Activated T-helper 9 cell treated with anti-CD3 and anti-CD28 coated beads, Interleukin-2, amount 50 U/mL, for 16 hours (primary cell): ENCODE measurements around the gene CPD.
"Not testable (repeated sequence)": the region's sequence is repeated elsewhere in the genome, so short reads cannot be mapped to it uniquely, and the experiment has no call there.

Source experiments
- DNase-seq: peaks from one replicate; pipeline ENCODE4 v3.0.0-alpha.2; 2020; ENCODE audit warnings: low read depth

The CPD gene

DNA sequence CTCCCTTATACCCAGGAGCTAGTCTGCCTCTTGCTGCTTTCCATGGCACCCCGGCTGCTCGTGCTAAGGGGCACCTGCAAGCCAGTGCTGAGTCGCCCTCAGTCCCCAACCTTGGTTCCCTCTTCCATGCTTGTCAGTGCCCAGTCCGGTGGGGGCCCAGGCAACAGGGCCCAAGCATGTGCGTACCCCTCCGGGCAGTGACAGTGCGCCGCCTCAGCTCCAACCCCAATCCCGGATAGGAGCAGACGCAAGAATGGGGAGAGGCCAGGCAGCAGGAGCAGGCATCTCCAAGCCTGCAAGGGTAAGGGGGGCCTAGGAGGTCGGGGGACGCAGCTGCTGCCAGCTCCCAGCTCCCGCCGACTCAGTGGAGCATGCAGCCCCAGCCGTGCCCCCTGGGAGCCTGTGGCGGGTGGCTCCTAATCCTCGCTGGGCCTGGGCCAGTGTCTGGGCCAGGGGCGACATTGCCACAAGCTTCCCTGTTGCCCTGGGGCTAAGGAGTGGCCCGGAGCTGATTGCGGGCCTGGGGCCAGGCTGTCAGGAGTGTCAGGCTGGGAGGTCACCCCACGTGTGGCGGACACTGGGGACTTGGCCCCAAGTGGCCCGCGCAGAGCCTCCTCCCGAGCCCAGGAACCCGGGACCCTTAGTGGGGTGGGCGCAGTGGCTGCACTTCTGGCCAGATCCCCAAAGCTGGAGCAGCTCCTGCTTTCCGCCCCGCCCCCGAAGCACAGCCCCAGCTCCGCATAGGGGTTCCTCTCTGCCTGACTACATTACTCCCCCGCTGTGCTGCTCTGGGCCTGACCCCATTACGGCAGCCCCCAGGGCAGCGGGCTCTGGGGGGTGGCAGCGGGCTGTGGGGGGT, 9.8 kb downstream of the CPD start:
- DNase-seq, result no peak

DNA sequence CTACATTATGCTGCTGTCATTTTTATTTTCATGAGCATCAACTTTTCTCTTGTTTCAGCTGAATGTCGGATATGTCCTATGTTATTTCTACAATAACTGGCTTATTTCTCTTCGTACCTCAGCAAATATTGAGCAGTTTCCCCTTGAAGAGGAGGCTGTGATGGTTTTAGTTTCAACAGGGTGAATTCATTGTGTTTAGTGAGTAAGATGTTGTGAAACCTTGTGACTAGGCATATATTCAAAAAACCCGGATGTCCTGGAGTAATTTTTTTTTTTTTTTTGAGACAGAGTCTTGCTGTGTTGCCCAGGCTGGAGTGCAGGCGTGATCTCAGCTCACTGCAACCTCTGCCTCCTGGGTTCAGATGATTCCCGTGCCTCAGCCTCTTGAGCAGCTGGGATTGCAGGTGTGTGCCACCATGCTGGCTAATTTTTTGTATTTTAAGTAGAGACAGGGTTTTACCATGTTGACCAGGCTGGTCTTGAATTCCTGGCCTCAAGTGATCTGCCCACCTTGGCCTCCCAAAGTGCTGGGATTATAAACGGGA, 11.1 kb downstream of the CPD start:
- DNase-seq, result no peak

DNA sequence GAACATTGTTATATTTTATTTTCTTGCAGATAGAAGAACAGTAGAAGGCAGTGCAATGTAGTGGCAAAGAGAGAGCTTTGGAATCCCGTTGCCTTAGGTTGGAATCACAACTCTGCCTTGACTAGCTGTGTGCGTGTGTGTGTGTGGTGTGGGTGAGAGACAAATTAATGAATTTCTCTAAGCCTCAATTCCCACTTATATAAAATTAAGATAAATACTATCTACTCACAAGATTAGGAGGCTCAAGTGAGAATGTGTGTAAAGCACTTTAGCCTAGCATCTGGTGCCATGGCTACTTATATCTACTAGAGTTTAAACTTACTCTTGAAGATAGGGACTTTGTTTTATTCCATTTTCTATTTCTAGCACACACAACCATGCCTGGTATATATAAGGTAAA, 12.8 kb downstream of the CPD start:
- no peak for DNase-seq

DNA sequence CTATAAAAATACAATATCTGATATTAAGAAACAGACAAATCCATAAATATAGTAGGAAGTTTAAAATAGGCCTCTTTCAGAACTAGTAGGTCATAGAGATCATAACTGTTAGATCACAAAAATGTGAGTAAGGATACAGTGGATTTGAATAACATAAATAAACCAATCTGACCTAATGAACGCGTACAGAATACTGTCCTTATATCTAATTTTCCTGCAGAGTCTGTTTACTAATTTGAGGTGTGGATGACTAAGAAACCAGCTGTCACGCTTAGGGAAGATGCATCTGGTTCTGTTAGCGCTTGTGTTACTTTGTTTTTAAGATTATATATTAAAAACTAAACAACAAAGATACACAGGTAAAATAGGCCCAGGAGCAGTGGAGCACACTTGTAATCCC, 14.8 kb downstream of the CPD start:
- no peak for DNase-seq

DNA sequence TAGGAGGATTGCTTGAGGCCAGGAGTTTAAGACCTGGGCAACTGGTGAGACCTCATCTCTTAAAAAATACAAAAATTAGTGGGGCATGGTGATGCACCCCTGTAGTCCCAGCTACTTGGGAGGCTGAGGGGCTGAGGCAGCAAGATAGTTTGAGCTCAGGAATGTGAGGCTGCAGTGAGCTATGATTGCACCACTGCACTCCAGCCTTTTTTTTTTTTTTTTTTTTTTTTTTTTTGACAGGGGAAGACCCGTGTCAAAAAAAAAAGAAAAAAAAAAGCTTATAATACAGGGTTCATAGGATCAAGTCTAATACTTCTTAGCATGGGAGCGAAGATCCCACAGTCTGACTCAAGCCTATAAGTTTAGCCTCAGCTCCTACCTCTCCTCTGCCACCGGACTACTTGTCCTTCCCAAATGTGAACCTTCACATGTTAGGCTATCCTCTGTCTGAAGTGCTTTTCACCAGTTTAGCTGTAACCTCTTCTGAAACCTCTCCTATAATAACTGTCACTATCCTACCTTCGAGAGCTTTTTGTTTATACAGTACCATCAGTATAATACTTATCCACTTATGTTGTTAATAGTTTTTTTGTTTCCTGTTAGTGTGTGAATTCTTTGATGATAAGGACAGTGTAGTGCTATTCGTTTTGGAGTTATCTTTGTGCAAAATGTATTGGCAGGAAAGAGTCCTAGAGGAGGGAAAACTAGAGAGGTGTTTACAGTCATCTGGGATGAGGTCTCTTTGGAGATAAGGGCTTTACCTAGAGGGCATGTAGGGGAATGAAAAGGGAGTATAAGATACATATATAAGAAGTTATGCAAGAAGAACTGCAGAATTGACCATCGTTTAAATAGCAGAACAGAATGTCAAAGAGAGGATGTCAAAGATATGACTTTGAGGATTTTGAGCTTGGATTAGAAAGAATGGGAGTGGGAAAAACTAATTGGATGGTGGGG, 15.5 kb downstream of the CPD start:
- DNase-seq, result no peak

DNA sequence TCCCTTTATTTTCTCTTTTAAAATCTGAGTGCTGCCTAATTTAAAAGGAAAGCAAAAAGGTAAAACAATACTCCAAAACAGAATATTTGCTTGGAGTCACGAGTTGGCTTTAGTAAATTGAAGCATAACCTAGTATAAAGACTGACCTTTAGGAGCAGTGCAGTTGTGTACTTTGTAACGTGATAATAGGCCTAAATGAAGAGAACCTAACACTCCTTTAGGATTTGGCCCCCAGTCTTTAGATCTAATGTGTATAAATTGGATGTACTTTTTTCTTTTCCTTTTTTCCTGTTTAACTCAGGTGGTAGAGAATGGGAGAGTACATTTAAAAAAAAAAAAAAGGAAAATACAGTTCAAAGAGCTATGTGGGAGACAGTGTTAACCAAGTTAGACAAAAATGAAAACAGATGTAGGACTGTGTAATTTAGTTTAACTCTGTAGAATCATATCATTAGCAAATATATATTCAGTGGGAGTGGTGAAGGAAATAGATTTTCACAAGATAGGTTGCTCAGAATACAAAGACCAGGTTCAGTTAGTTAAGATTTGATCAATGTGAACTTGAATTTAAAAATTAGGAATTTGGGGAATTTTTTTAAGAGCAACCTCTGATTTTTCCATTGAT, 16.8 kb downstream of the CPD start:
- DNase-seq, result no peak

DNA sequence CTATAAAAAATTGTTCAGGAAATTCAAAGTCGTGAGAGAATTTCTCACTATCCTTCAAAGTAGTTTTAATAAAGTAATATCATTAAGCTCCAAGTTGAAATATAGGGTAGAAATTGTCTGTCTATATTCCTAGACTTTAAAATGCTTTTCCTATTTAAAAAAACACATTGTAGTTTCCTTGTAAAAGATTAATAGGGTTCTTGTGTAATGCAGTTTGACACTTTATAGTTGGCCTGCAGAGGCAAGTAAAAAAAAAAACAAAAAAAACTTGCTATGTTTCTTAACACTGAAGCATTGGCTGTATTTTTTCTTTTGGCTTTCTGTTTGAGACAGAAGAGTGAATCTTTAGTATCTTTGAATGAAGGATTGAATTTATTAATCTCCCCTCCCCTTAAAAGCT, 17.4 kb downstream of the CPD start:
- DNase-seq, result no peak

DNA sequence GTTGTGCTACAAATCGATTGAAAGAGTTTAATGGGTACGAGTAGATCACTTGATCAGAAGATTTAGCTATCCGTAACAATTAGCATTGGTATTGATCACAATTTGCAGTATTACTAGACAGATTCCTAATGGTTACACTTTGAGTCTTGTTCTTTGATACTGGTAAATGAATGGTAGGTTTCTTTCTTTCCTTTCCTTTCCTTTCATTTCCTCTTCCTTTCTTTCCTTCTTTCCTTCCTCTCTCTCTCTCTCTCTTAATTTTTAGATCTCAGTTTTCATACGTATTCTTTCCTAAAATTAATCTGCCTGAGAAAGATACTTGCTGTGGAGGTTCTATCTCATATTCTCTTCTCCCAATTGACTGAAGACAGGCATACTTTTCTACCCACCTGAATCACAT, 17.9 kb downstream of the CPD start:
- no peak for DNase-seq

DNA sequence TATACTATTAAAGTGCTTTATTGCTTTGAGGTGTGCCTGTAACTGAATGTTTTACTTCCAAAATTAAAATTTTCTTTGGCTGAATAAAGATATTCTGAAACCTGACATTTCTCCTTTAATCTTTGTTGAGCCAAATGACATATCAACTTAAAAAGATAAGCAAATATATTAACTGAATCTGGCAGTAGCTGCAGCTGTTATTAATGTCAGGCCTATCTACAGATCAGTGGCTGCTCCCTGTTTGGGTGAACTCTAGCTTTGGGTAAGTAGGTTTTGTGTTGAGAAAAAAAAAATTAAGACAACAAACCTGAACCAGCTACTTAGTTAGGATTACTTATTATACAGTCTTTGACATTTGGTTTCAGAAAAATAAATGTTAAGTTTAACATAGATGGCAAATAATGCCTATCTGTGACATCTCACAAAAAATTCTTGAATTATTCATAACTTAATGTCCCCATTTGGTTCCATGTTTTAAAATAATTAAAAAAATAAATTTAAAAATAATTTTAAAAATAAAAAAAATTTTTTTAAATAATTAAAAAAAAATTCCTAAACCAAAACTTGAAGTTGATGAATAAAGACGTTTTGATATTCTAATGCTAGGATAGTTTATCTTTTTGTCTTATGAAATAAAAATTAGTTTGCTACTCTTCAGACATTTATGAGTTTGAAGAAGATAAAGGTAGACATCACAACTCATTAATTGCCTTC, 19.8 kb downstream of the CPD start:
- DNase-seq, result no peak

DNA sequence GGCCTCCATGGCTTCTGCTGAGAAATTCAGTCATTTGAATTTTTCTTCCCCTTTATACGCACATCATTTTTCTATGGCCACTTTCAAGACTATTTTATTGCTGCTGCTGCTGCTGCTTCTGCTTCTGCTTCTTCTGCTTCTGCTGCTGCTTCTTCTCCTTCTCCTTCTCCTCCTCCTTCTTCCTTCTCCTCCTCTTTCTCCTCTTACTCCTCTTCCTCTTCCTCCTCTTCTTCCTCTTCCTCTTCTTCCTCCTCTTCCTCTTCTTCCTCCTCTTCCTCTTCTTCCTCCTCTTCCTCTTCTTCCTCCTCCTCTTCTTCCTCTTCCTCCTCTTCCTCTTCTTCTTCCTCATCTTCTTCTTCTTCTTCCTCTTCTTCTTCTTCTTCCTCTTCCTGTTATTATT, 22.4 kb downstream of the CPD start:
- no peak for DNase-seq

DNA sequence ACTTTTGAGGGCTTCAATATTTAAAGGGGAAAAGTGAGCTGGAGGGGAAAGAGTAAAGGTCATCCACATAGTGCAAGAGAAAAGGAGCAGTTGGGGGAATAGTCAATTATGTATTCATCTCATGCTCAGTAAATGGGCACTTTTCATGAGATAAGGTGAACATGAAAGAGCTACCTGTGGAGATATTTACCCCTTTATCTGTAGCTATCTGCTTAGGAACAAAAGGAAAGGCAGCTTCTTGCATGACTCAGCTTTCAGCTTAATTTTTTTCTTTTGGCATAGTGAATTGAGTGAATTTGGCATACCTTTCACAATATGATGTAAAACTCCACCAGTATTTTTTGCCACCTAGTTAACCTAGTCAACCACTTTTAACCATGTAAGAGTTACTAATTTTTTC, 26.4 kb downstream of the CPD start:
- DNase-seq, result no peak

DNA sequence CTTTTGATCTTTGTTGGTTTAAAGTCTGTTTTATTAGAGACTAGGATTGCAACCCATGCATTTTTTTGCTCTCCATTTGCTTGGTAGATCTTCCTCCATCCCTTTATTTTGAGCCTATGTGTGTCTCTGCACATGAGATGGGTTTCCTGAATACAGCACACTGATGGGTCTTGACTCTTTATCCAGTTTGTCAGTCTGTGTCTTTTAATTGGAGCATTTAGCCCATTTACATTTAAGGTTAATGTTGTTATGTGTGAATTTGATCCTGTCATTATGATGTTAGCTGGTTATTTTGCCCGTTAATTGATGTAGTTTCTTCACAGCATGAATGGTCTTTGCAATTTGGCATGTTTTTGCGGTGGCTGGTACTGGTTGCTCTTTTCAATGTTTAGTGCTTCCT, 31.9 kb downstream of the CPD start:
- DNase-seq, result not testable (repeated sequence)

DNA sequence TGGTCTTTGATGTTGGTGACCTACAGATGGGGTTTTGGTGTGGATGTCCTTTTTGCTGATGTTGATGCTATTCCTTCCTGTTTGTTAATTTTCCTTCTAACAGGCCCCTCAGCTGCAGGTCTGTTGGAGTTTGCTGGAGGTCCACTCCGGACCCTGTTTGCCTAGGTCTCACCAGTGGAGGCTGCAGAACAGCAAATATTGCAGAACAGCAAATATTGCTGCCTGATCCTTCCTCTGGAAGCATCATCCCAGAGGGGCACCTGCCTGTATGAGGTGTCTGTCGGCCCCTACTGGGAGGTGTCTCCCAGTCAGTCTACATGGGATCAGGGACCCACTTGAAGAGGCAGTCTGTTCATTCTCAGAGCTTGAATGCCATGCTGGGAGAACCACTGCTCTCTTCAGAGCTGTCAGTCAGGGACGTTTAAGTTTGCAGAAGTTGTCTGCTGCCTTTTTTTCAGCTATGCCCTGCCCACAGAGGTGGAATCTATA, 33.3 kb downstream of the CPD start:
- DNase-seq, result not testable (repeated sequence)

DNA sequence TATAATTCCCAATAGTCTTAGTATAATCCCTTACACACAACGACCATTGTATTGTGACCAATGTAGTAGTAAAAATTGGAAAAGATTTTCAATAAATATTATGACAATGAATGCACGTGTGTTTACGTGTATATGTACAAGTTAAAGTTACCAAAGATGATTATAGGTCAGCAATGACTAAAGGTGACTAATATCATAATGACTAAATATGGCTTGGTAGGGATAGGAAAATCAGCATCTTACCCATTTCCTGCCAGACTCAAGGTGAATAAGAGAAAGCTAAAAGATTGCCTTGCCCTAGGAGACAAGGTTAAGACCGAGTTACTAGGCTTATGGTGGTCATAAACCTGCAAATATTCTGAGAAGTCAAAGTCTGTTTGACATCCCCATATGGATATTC, 34.4 kb downstream of the CPD start:
- DNase-seq, result no peak

DNA sequence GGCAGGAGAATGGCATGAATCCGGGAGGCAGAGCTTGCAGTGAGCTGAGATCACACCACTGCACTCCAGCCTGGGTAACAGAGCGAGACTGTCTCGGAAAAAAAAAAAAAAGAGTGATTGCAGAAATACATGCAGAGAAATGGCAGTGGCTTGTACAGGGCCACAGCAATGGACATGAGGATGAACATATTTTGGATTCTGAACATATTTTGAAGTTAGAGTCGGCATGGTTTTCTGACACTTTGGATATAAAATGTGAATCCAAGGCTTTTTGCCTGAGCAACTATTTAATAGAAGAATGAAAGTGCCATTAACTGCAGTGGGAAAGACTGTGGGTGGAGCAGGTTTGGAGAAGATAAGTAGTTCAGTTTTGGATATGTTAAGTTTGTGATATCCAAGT, 35.8 kb downstream of the CPD start:
- no peak for DNase-seq

DNA sequence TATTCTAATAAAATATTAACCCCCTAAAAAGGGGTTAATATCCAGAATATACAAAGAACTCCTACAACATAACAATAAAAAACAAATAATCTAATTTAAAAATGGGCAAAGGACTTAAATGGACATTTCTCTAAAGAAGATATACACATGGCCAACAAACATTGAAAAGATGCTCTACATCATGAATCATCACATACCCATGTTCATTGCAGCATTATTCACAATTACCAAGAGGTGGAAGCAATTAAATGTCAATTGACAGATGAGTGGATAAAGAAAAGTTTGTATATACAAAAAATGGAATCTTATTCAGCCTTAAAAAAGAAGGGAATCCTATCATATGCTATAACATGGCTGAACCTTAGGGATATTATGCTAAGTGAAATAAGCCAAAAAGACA, 36.8 kb downstream of the CPD start:
- no peak for DNase-seq

DNA sequence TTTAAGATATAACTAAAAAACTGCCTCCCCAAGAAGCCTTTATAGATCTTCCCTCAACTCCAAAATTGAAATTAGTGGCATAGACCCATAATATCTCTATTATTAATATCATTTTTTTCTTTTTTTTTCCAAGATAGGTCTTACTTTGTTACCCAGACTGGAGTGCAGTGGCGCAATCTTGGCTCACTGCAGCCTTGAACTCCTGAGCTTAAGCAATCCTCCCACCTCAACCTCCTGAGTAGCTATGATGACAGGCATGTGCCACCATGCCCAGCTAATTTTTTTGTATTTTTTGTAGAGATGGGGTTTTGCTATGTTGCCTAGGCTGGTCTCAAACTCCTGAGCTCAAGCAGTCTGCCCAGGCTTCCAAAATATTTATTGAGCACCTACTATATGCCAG, 39.3 kb downstream of the CPD start:
- not testable (repeated sequence) for DNase-seq

DNA sequence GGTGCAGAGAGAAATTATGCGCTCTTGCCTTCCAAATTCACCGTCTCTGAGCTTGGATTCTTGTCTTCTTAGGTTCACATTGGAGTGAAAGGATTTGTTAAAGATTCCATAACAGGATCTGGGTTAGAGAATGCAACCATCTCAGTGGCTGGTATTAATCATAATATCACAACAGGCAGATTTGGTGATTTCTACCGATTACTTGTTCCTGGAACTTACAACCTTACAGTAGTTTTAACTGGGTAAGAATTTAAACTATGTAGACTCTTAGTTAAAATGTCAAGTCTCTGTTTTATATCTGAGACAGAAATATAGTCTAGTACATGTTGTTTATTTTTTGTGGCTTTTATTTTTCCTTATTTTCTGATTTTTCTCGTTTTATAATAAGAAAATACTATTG, 42.9 kb downstream of the CPD start:
- no peak for DNase-seq

DNA sequence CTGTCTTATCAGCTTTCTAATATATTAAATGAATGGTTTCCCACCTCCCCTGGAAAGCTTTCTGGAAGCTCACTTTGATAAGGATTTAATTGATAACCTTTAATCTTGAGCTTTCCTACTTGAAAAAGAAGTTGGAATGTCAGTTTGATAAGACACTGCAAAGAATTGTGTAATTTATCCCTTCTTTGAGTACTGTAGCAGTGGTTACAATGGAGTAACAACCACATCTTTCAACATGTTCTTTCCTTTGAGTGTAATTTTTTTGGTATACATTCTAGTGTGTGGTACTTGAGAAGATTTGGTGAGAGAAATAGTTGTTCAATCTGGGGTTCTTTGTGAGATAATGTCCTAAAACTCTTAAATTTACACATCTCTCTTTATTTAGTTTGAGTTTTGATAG, 43.4 kb downstream of the CPD start:
- no peak for DNase-seq

DNA sequence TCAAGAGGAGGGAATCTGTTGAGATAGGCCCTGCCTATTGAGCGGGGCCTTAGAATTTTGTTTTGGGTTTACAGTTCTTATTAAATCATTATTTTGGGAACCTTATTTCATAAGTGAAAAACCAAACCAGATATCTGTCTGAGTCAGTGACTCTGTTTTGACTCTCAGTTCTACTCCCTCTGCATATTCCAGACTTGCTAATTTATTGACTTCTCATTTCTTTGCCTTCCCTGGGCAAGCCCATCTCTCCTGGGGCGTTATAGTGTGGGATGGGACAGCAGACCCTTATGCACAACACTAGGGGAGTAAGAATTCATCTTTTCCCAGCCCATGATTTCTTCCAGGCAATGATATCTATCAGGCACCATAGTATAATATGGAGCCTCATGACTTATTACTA, 45.7 kb downstream of the CPD start:
- no peak for DNase-seq

DNA sequence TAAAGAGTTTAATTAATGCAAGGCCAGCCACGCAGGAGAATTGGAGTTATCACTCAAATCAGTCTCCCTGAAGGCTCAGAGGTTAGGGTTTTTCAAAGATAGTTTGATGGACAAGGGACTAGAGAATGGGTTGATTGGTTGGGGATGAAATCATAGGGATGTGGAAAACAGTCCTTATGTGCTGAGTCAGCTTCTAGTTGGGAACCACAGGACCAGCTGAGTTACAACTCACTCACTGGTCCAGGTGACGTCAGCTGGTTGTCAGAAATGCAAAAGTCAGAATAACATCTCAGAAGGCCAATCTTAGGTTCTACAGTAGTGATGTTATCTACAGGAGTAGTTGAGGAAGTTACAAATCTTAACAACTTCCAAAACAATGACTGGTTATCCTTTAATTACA, 47.6 kb downstream of the CPD start:
- DNase-seq, result no peak

DNA sequence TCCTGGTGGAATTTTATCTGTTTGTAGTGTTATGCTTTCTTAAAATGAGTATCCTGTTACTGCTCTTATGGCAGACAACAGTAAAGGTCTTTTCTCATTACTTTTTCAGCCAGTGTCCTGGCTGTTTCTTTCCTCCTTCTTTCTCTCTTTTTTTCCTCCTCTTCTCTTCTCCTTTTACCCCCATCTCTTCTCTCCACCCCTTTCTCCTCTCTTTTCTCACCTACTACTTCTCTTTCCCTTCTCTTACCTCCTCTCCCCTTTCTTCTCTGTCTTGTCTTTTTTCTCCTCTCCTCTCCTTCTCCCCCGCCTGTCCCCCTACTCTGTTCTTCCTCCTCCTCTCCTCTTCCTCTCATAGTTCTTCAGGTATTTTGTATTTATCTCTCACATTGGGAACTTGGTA, 48.9 kb downstream of the CPD start:
- no peak for DNase-seq
